Measurements from ENCODE around the gene OGFOD2. TPM values are rescaled to one million over a fixed set of nuclear protein-coding genes. Genes with fewer than 3 reads are reported as not detected.

Gene OGFOD2
- total RNA-seq, 1 donor from 2014 or later = 7.6 TPM

DNA sequence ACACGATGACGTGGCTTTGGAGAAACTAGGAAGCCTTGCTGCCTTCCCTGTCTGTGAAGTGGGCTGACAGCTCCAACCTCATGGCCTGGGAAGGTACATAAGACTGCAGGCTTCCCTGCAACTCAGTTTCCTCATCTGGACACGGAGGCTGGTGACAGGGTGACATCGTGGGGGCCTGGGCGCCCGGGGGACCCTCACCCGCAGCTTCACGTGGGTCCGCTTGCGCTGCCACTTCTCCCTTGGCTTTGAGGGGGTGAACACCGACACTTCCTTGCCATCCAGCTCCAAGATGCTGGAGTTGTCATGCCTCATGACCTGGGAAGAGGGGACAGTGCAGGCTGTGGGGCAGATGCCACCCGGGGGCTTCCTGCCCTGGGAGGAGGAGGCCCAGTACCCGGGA, 13.0 kb downstream of the OGFOD2 start:
- no peak for DNase-seq (ENCODE audit: low read depth in 2 of 2)

GRCh38 chr12:122988612-122989212, 13.7 kb downstream of the OGFOD2 start:
- DNase-seq (ENCODE audit: low read depth in 2 of 2) = no peak

DNA sequence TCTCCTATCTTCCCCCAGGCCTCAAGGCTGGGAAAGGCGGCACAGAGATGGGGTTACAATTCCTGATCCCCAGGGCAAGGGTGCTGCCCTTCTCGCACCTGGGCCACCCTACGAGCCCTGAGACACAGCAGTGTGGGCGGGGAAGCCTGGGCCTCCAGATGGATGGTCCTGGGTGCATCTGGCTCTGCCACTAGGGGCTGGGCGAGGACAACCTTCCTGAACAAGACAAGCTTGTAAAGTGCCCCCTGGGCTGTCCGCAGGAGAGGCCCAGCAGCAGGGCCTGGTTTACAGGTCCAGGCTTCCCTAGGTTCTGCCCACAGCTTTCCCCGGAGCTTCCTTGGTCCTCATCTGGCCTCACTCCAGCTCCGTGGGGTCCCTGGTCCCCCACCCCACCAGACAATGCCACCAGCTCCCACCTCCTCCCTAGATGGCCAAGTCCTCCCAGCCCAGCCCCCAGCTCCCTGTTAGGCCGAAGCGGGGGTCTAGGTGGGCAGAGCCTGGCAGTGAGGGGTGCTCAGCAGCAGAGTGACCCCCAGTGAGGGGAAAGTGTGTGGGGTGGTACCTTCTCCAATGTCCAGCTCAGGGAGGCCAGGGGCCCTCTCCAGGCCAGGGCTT, 14.3 kb downstream of the OGFOD2 start:
- no peak for DNase-seq (ENCODE audit: low read depth in 2 of 2)

DNA sequence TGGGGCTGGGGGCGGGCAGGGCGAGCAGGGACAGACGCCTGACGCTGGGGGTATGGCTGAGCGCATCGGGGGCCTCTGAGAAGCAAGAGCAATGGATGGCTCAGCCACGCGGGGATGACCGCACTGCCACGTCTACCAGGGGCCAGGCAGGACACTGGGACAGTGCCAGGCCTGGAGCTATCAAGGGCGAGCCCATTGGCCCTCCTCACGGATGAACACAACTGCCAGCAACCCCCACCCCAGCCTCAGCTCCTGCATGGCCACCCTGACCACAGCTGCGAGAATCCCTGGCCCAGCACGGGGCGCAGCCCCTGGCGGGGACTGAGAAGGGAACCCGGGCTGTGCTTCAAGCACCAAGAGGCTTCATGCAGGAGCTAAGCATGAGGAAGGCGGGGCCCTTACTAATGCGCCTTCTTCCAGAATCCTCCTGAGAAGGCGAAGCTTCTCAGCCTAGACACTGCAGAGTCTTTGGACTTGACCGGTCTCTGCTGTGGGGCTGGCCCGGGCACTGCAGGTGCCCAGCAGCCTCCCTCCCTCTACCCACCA, 14.9 kb downstream of the OGFOD2 start:
- no peak for DNase-seq (ENCODE audit: low read depth in 2 of 2)

DNA sequence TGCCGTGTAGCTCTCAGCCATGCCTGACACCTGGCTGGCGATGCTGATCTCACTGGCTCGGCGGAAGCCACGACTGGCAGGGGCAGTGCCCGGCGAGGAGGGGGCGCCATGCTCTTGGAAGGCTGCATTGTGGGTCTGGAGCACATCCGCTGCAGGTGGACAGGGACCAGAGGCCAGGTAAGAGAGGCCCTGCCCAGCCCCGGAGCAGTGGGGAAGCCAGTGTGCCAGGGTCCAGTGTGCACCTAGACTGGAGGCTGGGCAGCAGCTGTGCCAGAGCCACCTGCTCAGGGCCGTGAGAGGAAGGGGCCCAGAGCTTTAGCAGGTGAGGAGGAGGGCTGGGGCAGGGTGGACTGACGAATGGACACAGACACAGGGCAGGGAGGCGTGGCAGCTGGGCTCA, 15.5 kb downstream of the OGFOD2 start:
- no peak for DNase-seq (ENCODE audit: low read depth in 2 of 2)

DNA sequence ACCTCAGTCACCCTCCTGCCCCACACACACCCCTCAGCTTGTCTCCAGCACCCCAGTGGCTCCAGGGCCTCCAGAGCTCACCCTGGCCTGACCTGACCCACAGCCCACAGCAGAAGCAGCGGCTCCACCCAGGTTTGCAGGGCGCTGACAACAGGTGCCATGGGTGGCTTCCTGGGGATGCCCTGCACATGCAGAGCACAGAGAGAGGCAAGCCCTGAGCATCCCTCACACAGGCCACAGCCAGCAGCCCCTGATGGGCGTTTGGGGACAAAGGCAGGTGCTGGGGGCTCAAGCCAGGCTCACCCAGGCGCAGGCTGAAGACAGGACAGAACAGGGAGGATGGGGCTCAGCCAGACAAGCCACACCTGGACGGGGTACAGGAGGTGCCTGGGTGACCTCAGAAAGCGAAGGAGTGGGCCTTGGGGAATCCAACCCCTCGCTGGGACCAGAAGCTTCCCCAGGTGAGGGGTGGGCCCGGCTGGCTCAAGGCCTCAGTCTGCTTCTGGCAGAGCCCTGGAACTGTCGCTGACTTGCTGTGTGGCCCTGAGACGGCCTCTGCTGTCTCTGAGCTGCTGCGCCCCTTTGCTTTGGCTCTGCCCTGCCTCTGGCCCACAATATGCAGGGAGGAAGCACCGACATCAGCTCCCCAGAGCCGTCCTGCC, 16.0 kb downstream of the OGFOD2 start:
- no peak for DNase-seq (ENCODE audit: low read depth in 2 of 2)

DNA sequence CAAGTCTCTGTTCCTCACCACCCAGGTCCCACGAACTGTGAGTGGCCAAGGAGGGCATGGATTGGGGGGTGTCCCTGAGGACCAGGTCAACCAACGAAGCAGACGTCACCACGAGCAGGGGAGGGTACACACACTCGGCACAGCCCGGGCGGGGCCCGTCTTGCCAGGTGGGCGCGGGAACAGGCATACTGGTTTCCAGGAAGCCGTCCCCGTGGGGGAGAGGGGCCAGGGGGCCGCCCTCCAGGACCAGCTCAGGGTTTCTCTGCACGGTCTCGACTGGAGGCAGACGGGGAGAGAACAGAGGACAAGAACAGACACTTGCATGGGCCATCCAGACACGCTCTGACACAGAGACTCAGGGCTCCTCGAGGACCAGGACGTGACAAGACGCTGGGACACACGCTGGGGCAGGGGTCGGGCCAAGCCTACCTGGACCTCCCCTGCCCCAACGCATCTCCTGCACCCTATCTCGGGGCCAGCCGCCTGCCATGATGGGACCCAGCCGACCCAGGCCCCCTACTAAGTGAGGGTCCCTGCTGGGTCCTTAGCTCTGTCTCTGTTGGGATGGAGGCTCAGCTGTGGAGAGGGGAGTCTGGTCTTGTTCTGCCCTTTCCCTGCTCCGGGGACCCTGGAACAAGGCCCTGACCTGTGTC, 16.7 kb downstream of the OGFOD2 start:
- DNase-seq (ENCODE audit: low read depth in 2 of 2) = no peak

DNA sequence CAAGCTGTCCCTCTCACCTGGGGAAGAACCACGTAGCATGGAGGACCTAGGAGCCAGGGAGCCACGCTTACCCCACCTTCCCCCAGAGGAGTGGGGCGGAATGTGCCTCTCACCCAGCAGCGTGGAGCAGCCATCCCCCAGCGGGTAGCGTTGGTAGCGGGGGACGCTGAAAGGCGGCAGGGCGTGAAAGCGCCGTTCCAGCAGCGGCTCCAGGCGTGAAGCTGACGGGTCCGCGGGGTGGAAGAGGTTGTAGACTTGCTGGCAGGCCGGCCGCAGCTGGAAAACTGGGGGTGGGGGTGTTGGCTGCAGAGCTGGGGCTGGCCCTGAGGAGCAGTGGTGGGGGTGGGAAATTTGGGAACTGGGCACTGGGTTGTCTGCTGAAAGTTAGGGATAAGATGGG, 17.3 kb downstream of the OGFOD2 start:
- DNase-seq (ENCODE audit: low read depth in 2 of 2) = no peak

- DNase-seq (ENCODE audit: low read depth in 2 of 2) = no peak
Measured at GRCh38 chr12:122994140-122994675, 19.2 kb downstream of the OGFOD2 start.

DNA sequence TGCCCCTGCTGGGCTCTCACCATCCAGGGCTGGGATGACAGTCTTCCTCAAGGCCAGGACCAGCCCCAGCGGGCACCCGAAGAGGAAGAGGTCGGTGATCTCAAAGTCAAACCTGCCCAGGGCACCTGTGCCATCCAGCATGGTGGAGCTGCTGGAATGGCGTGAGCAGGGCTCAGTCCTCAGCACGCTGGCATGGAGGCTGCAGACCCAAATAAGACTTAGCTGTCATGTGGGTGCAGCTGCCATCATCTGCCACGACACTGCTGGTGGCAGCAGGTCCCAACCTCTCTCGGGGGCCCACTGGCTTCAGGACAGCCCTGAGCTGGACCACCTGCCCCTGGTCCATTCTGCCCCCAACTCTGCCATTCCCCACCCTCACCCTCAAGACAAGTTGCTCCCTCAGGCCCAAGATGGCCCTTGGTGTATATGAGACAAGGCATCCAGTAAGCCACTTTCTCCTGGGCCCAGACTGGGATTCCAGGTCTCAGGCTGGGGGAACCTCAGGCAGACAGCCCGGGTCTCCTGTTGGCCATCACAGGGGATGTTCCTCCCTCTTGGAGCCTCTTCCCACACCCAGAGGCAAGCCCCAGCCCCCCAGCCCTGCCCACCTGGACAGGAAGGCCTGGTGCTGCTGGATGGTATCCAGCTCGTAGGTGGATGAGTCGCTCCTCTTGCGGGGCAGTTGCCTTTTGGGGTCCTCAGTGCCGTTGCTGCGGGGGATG, 19.9 kb downstream of the OGFOD2 start:
- no peak for DNase-seq (ENCODE audit: low read depth in 2 of 2)

DNA sequence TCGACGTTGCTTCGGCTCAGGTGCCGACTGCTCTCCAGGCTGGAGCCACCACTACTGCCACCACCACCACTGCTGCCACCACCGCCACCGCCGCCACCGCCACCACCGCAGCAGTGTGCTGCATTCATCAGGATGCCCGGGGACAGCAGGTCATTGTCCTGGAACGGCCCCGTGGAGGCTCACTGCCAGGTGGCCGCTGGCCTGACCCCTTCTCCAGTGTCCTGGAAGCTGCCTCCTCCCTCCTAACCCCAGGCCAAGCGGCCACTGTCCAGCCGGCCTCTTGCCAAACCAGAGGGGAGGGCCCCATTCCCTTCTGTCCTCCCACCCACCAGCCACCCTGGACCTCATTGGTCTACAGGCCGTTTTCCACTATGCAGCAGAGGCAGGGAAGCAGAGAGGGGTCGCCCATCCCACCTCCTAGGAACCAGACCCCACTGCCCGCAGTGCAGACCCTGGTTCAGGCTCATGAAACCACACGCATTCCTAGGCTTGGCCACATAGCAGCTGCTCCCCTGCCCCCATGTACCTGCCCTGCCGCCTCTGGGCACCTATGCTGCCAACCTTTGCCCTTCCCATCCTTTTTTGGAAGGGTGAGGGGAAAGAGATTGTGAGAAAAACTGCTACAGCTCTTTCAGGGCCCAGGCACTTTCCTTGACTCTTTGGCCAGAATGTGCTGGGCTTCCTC, 20.6 kb downstream of the OGFOD2 start:
- no peak for DNase-seq (ENCODE audit: low read depth in 2 of 2)

- no peak for DNase-seq (ENCODE audit: low read depth in 2 of 2)
Measured at GRCh38 chr12:122996188-122996601, 21.2 kb downstream of the OGFOD2 start.

DNA sequence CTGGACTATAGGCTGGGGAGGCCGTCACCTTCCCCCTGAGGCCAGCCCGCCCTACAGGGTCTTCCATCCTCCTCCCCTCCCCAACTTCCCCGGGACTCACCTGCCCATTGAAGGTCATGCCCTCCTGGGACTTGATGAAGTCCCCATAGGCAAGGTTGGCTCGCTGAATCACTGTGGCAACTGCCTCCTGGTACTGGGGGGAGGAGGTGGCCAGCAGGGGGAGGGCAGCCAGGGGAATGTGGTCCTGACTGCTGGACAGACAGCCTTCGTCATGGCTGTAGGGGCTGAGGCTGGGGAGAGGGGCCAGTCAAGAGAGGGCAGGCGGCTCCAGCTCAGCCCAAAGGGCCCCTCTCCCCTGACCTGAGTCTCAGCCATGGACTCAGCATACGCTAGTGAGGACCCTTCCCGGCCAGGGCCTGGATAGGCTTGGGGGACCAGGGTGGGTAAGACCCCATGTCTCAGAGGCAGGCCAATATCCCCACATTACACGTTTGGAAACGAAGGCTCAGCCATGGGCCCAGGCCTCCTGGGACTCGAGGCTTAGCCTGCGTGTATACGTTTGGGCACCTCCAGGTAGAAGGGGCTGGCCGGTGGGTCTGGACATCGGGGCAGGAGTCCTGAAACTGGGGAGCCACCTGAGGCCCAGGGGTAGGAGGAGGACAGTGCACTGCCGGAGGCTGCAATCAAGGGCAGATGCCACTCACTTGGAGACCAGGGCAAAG, 21.7 kb downstream of the OGFOD2 start:
- no peak for DNase-seq (ENCODE audit: low read depth in 2 of 2)

DNA sequence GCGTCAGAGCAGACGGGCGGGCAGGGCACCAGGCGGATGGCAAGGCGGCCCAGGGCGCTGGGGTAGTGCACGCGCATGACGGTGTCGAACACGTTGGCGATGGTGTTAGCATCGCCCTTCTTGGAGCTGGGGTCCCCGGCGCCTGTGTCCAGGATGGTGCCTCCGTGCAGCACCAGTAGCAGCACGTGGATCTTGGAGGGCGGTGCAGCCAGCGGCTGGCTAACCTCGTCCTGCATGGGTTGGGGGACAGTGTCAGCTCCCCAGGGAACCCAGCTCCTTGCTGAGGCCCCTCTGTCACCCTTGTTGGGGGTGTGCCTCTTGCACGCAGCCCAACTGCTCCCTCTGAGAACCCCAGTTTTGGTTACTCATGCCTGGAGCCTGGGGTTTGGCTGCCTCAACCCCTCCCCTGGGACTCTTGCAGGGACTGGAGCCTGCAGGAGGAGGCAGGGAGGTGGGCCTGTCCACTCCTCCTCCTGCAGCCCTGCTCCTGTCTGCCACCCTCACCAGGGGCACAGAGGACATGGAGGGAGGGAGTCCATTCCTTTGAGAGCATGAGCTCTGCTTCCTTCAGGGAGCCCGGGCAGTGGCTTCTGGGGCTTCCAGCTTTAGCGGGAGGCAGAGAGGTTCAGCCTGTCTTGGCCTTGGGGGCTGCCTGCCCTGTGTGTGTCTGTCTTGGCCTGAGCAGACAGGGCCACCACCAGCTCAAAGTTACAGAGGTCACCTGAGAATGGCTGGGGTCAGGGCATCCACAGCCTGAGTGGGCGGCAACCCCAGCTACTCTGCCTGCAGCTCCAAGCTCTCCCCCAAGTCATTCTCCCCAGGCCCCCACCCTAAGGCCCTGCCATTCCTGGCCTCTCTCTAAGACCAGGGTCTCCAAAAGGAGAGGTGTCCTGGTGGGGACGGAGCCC, 22.6 kb downstream of the OGFOD2 start:
- DNase-seq (ENCODE audit: low read depth in 2 of 2) = no peak

DNA sequence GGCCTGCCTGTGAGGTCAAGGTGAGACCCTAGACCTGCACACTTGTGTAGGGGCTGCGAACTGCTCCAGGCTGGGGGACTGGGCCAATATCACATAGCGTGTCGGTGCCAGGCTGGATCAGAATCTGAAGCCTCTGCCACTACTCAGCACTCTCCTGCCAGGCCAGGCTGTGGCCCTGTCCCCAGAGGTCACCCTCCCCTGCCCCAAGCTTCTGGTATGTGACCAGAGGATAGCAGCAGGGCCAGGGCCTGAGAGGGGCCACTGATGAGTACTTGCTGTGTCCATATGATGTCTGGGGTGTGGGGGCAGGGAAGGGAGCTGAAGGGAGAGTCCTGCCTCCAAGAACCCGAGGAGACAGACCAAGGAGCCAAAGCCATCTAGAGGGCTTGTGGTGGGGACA, 23.3 kb downstream of the OGFOD2 start:
- no peak for DNase-seq (ENCODE audit: low read depth in 2 of 2)

DNA sequence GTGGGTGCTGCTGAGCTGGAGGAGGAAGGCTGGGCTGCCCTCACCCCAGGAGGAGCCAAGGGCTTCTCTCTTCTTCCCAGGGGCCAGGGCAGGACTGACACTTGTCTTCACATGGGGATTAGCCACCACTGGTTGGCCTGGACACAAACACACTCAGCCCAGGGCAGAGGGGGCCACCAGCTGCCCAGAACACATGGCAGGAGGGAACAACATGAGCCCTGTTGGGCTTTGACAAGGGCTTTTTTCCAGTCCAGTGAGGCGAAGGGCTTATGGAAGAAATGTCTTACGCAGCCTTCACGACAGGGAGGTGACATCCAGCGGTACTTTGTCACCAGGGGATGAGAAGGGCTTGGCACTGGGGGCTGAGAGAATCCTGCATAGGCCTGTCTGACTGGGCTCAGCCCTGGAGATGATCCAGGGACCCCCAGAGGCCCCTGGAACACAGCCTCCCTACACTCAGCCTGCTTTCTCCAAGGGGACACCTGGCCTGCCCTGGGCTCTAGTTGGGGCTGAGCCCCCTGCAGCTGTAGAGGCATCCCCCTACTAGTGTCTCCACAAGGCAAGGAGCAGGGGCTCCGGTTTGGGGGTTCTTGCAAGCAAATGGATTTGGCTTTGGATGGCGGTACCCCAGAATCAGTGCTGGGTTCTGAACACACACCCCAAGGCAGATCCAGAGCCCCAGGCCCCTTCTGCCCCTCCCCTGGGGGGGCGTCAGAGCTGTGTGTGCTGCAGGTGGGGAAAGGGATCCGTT, 24.3 kb downstream of the OGFOD2 start:
- no peak for DNase-seq (ENCODE audit: low read depth in 2 of 2)

DNA sequence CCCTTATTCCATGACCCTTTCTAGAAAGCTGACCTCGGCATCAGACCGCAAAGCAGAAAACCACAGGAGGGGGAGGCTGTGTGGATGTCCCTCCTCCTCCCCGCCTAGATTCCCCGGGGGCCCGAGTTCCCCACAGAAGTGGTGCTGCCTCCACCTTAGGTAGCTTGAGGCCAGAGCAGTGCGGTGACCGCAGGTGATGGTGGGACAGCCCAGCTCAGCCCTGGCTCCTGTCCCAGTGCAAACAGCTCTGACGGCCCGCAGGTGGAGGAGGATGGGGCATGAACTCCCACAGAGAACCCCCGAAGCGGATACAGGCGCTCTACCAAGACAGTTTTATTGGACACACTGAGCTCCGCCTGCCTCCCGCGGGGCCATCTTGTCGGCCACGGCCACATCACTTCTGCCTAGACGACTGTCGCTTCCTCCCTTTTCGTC, 25.0 kb downstream of the OGFOD2 start:
- no peak for DNase-seq (ENCODE audit: low read depth in 2 of 2)

DNA sequence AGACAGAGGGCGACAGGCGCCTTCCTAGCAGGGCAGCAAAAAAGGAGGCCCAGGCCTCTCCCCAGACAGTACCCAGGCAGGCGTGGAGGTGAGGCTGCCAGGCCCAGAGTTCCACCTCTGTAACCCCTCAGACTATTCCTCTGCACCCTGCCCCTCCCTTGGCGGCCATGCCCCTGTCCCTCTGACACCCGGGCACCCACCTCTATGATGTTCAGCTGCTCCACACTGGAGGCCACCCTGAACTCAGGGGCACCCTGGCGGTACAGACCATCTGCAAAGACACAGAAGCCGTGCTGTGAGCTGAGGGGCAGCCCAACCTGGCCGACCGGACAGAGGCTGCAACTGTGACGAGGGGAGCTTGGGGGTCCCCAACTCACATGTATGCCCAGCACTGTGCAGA, 25.5 kb downstream of the OGFOD2 start:
- no peak for DNase-seq (ENCODE audit: low read depth in 2 of 2)
